Ishikawa (cell line): ENCODE results near the gene COPS8.

Experiments
- CEBPB ChIP-seq: IDR thresholded peaks from 2 replicates; pipeline ENCODE4 v1.6.1; 2012
- CREB1 ChIP-seq: IDR thresholded peaks from 2 replicates; pipeline ENCODE4 v1.6.1; 2012; ENCODE audit warnings: low read depth
- EGR1 ChIP-seq: IDR thresholded peaks from 2 replicates; pipeline ENCODE4 v1.6.1; 2012
- EP300 ChIP-seq: IDR thresholded peaks from 2 replicates; pipeline ENCODE4 v1.6.1; 2012; ENCODE audit warnings: borderline replicate concordance
- FOXM1 ChIP-seq: IDR thresholded peaks from 2 replicates; pipeline ENCODE4 v1.6.1; 2012; ENCODE audit warnings: low read depth, borderline replicate concordance
- NFIC ChIP-seq: IDR thresholded peaks from 2 replicates; pipeline ENCODE4 v1.6.1; 2012
- RAD21 ChIP-seq: IDR thresholded peaks from 2 replicates; pipeline ENCODE4 v1.6.1; 2012; ENCODE audit warnings: low read depth
- TAF1 ChIP-seq: IDR thresholded peaks from 2 replicates; pipeline ENCODE4 v1.6.1; 2012; ENCODE audit warnings: low read depth, mild to moderate bottlenecking
- TCF12 ChIP-seq: IDR thresholded peaks from 2 replicates; pipeline ENCODE4 v1.6.1; 2012; ENCODE audit warnings: low read depth
- TEAD4 ChIP-seq: IDR thresholded peaks from 2 replicates; pipeline ENCODE4 v1.6.1; 2012
- YY1 ChIP-seq: IDR thresholded peaks from 2 replicates; pipeline ENCODE4 v1.6.1; 2012; ENCODE audit warnings: low read depth
- ZBTB7A ChIP-seq: IDR thresholded peaks from 2 replicates; pipeline ENCODE4 v1.6.1; 2012; ENCODE audit warnings: low read depth
- TF ChIP-seq, protein P1 (sequence below): IDR thresholded peaks from 2 replicates; pipeline ENCODE4 v1.6.1; 2012
- TF ChIP-seq, protein P2 (sequence below): IDR thresholded peaks from 2 replicates; pipeline ENCODE4 v1.6.1; 2012; ENCODE audit warnings: low read depth, mild to moderate bottlenecking
- TF ChIP-seq, protein P3 (sequence below): IDR thresholded peaks from 2 replicates; pipeline ENCODE4 v1.6.1; 2012

The COPS8 gene

DNA sequence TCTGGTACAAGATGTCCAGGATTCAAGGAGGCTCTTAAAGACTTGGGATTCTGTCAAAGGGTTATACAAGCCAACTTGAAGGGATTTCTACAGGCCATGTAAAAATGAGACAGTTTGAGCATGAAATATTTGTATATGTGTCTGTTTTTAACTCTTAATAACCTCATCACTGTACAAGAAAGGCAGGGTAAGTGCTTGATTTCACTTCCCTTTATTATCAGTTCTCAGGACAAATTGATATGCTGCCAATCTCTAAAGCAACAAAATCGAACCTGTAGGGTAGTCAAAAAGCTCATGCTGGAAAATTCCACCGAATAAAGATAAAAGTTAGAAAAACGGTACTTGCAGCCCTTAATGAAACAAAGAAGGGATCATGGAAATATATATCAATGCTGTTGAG, 14.1 kb downstream of the COPS8 start:
- no peak for TF ChIP-seq EGR1
- no peak for TF ChIP-seq EP300
- no peak for TF ChIP-seq YY1
- no peak for TF ChIP-seq ZBTB7A
- no peak for TF ChIP-seq NFIC
- TF ChIP-seq CREB1, result no peak
- TF ChIP-seq TAF1, result no peak
- TF ChIP-seq, protein P1, sequence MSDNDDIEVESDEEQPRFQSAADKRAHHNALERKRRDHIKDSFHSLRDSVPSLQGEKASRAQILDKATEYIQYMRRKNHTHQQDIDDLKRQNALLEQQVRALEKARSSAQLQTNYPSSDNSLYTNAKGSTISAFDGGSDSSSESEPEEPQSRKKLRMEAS, result no peak
- no peak for TF ChIP-seq RAD21

DNA sequence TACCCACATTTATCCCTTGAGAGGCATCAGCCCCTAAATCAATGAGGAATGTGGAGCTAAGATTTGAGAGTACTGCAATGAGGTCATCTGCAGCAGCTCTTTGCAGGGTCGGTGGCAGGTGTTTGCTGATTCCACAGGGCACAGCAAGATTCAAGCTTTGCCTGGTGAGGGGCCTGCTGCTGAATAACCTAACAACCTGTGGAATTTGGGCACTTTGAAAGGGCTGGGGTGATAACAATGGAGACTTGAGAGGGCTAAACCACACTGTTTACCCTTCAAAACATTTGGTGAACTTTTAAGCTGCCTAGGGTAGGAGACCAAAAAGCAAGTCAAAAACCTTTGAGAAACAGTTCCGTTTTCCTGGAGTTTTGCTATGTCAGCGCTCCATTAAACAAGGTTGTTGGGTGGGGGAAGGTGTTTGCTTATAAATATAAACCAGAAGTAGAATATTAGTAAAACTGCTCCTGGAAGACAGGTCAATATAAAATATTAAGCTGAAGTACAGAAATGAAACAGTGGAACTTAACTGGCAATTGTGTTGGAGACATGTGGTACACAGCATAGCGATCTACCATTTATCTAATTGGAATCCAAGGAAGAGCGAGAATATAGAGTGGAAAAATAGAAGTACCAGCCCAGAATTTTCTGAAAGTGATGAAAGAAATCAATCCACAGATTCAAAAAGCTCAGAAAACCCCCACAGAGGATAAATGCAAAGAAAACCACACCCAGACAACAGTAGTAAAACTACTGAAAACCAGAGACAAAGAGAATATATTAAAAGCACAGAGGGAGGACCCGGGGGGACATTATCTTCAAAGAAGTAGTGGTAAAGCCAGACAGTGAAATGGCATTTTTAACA, 15.7 kb downstream of the COPS8 start:
- TF ChIP-seq, protein P2, sequence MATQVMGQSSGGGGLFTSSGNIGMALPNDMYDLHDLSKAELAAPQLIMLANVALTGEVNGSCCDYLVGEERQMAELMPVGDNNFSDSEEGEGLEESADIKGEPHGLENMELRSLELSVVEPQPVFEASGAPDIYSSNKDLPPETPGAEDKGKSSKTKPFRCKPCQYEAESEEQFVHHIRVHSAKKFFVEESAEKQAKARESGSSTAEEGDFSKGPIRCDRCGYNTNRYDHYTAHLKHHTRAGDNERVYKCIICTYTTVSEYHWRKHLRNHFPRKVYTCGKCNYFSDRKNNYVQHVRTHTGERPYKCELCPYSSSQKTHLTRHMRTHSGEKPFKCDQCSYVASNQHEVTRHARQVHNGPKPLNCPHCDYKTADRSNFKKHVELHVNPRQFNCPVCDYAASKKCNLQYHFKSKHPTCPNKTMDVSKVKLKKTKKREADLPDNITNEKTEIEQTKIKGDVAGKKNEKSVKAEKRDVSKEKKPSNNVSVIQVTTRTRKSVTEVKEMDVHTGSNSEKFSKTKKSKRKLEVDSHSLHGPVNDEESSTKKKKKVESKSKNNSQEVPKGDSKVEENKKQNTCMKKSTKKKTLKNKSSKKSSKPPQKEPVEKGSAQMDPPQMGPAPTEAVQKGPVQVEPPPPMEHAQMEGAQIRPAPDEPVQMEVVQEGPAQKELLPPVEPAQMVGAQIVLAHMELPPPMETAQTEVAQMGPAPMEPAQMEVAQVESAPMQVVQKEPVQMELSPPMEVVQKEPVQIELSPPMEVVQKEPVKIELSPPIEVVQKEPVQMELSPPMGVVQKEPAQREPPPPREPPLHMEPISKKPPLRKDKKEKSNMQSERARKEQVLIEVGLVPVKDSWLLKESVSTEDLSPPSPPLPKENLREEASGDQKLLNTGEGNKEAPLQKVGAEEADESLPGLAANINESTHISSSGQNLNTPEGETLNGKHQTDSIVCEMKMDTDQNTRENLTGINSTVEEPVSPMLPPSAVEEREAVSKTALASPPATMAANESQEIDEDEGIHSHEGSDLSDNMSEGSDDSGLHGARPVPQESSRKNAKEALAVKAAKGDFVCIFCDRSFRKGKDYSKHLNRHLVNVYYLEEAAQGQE, result no peak
- no peak for TF ChIP-seq EP300
- TF ChIP-seq YY1, result no peak
- TF ChIP-seq TEAD4, result no peak
- no peak for TF ChIP-seq TAF1
- no peak for TF ChIP-seq TCF12
- TF ChIP-seq RAD21, result no peak
- TF ChIP-seq CEBPB, result no peak
- TF ChIP-seq, protein P1, result no peak
- TF ChIP-seq EGR1, result no peak
- no peak for TF ChIP-seq CREB1
- no peak for TF ChIP-seq NFIC
- TF ChIP-seq ZBTB7A, result no peak
- TF ChIP-seq, protein P3, sequence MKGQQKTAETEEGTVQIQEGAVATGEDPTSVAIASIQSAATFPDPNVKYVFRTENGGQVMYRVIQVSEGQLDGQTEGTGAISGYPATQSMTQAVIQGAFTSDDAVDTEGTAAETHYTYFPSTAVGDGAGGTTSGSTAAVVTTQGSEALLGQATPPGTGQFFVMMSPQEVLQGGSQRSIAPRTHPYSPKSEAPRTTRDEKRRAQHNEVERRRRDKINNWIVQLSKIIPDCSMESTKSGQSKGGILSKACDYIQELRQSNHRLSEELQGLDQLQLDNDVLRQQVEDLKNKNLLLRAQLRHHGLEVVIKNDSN, result no peak
- TF ChIP-seq FOXM1, result no peak

DNA sequence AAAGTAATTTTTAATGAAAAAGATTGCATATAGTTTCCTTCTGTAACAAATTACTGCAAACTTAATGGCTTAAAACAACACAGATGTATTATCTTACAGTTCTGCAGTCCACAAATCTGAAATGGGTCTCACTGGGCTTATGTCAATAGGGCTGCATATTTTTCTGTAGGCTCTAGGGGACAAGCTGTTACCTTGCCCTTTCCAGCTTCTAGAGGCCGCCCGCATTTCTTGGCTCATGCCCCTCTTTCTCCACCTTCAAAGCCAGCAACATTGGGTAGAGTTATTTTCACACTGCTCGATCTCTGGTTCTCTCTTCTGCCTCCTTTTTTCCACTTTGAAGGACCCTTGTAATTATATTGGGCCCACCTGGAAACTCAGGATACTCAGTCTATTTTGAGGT, 16.7 kb downstream of the COPS8 start:
- no peak for TF ChIP-seq FOXM1
- TF ChIP-seq, protein P1, result no peak
- TF ChIP-seq, protein P3, result no peak
- TF ChIP-seq NFIC, result no peak
- no peak for TF ChIP-seq TAF1
- no peak for TF ChIP-seq EP300
- TF ChIP-seq ZBTB7A, result no peak
- TF ChIP-seq YY1, result no peak
- TF ChIP-seq, protein P2, result no peak
- TF ChIP-seq TCF12, result no peak
- TF ChIP-seq TEAD4, result no peak
- TF ChIP-seq RAD21, result no peak
- no peak for TF ChIP-seq CREB1
- TF ChIP-seq EGR1, result no peak

DNA sequence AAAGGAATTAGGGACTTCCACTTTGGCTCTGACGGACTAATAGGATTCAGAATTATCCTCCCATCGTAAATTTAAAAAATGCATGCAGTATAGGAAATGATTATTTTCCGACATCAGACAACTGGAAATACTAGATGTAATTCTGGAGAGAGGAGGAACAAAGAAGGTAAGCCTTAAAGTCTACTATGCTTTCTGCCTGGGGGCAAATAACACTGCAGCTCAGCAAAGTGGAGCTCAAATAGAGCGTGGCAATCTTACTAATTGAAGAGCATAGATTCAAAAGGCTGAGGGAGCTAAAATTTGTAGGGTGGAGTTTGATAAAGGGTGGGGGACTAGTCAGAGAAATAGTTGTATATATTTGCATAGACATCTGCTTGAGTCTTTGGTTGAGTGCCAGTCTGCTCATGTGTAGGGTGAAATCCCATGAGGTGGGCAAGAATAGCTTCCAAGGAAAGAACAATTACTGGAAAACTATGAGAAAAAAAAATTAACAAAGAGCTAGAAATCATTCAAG, 23.8 kb downstream of the COPS8 start:
- TF ChIP-seq, protein P3, result no peak
- TF ChIP-seq FOXM1 (no peak), YY1 (no peak), NFIC (no peak), RAD21 (no peak), TEAD4 (no peak), CREB1 (no peak), CEBPB (no peak), TCF12 (no peak), EGR1 (no peak), ZBTB7A (no peak), EP300 (no peak), TAF1 (no peak)
- TF ChIP-seq, protein P1, result no peak
- TF ChIP-seq, protein P2, result no peak
